ENCODE results near the gene TMTC1. TPM values are rescaled to one million over a fixed set of nuclear protein-coding genes. Genes with fewer than 3 reads are reported as not detected.

The TMTC1 gene
- polyA plus RNA-seq, 1 donor (not counting 4 experiments of a cell fraction or from before 2014, with no cell fraction given): 3.7 TPM

DNA sequence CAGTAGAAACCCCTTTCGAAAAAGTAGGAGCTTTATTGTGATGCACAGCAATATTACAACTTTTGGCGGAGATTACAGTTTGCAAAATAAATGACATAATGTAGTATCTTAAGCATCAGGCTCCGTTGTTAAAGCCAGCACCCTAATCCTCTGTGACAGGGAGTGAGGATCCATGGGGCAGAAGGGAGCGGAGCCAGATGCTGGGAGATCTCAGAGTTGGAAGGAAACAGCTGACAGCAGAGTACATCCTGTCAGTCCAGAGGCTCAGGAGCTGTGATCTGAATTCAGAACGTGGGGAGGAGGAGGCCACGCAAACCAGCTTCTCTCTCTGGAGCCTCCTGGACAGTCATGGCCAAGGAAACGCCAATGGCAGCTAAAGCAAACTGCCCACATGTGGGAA is 55.7 kb downstream of the TMTC1 start:
- dilution Hi-C loops (cut with MboI; ENCODE audit: extremely low pct_ligation_motif_present, low sequenced_read_pairs): no loop called here
- no peak for FAIRE-seq
- H3K79me2 ChIP-seq (ENCODE audit: control insufficient read depth, insufficient read depth, low read length): no peaks in the 10 kb centered on the region
- H3K4me3 ChIP-seq (ENCODE audit: control insufficient read depth in 2 of 3, extremely low read depth in 1 of 3, insufficient read depth in 2 of 3, low read depth in 1 of 3, low read length in 3 of 3): no peak overlapping the region
- no peaks in the 10 kb centered on the region for H4K20me1 ChIP-seq (ENCODE audit: control insufficient read depth, extremely low read depth, insufficient read depth, low read length)
- no peaks in the 10 kb centered on the region for H3K27me3 ChIP-seq (ENCODE audit: control insufficient read depth, extremely low read depth, insufficient read depth, low read length)
- H3K4me1 ChIP-seq (ENCODE audit: control insufficient read depth, extremely low read depth, insufficient read depth, low read length): peaks cover 5% of the 10 kb centered on the region
- no peak overlapping the region for H3K27ac ChIP-seq (ENCODE audit: control insufficient read depth, insufficient read depth, low read length)
- no peaks in the 10 kb centered on the region for H3K36me3 ChIP-seq (ENCODE audit: control insufficient read depth in 2 of 2, extremely low read depth in 1 of 2, insufficient read depth in 2 of 2, low read length in 2 of 2)
- H3K4me2 ChIP-seq (ENCODE audit: control insufficient read depth, extremely low read depth, insufficient read depth, low read depth, low read length): no peak overlapping the region
- no peaks in the 10 kb centered on the region for H3K9me3 ChIP-seq (ENCODE audit: control insufficient read depth, low read depth, low read length)
- H2AFZ ChIP-seq (ENCODE audit: control insufficient read depth, low read length): no peak overlapping the region
- TF ChIP-seq, protein P1, sequence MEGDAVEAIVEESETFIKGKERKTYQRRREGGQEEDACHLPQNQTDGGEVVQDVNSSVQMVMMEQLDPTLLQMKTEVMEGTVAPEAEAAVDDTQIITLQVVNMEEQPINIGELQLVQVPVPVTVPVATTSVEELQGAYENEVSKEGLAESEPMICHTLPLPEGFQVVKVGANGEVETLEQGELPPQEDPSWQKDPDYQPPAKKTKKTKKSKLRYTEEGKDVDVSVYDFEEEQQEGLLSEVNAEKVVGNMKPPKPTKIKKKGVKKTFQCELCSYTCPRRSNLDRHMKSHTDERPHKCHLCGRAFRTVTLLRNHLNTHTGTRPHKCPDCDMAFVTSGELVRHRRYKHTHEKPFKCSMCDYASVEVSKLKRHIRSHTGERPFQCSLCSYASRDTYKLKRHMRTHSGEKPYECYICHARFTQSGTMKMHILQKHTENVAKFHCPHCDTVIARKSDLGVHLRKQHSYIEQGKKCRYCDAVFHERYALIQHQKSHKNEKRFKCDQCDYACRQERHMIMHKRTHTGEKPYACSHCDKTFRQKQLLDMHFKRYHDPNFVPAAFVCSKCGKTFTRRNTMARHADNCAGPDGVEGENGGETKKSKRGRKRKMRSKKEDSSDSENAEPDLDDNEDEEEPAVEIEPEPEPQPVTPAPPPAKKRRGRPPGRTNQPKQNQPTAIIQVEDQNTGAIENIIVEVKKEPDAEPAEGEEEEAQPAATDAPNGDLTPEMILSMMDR (optimal IDR thresholded peaks at IDR 0.05 in 1 of 3, IDR thresholded peaks at IDR 0.05 in 1 of 3, conservative IDR thresholded peaks at IDR 0.05 in 1 of 3; ENCODE audit: extremely low read depth in 1 of 3, insufficient read depth in 2 of 3, low read length in 3 of 3): no peak
- TF ChIP-seq EZH2 (IDR thresholded peaks at IDR 0.05; ENCODE audit: low read length): no peak
- no peak overlapping the region for H3K9ac ChIP-seq (ENCODE audit: control insufficient read depth, extremely low read depth, insufficient read depth, low read length)
- H3K9me1 ChIP-seq (ENCODE audit: control insufficient read depth, extremely low read depth, insufficient read depth, low read length): no peaks in the 10 kb centered on the region
- no peak for DNase-seq (ENCODE audit: low read depth, low spot score)

DNA sequence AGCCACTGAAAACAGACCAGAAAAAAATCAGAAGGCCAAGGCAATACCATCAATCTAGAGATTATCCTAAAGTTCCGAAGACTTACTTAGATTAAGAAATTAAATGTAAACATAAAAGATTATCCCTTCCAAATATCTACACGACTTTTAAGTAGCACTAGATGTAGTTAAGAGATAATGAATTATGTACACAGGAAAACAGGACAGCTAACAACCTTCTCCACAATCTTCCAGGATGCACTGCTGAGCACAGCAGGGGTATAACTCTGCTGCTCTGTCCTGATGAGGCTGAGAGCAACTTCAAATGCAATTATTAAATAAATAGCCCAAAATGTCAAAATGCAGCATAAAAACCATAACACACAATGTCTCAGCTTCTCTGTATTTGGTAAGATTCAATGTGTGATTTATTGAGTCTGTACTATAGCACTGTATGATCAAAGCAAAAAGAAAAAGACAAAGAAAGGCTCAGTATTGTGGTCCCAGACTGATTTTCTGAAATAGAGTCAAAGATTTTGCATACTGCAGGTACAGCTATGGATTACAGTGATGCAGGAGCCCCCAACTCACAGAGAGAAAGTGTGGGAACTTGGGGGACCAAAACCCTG is 56.9 kb downstream of the TMTC1 start:
- TF ChIP-seq, protein P1 (optimal IDR thresholded peaks at IDR 0.05 in 1 of 3, IDR thresholded peaks at IDR 0.05 in 1 of 3, conservative IDR thresholded peaks at IDR 0.05 in 1 of 3; ENCODE audit: extremely low read depth in 1 of 3, insufficient read depth in 2 of 3, low read length in 3 of 3): no peak
- no peak for TF ChIP-seq EZH2 (IDR thresholded peaks at IDR 0.05; ENCODE audit: low read length)
- Histone ChIP-seq H3K27ac (ENCODE audit: control insufficient read depth, insufficient read depth, low read length) (no peak overlapping the region), H3K4me1 (ENCODE audit: control insufficient read depth, extremely low read depth, insufficient read depth, low read length) (no peaks in the 10 kb centered on the region), H3K27me3 (ENCODE audit: control insufficient read depth, extremely low read depth, insufficient read depth, low read length) (no peaks in the 10 kb centered on the region), H4K20me1 (ENCODE audit: control insufficient read depth, extremely low read depth, insufficient read depth, low read length) (no peaks in the 10 kb centered on the region), H3K9me1 (ENCODE audit: control insufficient read depth, extremely low read depth, insufficient read depth, low read length) (no peaks in the 10 kb centered on the region), H3K9ac (ENCODE audit: control insufficient read depth, extremely low read depth, insufficient read depth, low read length) (no peak overlapping the region), H3K79me2 (ENCODE audit: control insufficient read depth, insufficient read depth, low read length) (no peaks in the 10 kb centered on the region), H2AFZ (ENCODE audit: control insufficient read depth, low read length) (no peak overlapping the region), H3K4me2 (ENCODE audit: control insufficient read depth, extremely low read depth, insufficient read depth, low read depth, low read length) (no peak overlapping the region), H3K36me3 (ENCODE audit: control insufficient read depth in 2 of 2, extremely low read depth in 1 of 2, insufficient read depth in 2 of 2, low read length in 2 of 2) (no peaks in the 10 kb centered on the region), H3K9me3 (ENCODE audit: control insufficient read depth, low read depth, low read length) (no peaks in the 10 kb centered on the region), H3K4me3 (ENCODE audit: control insufficient read depth in 2 of 3, extremely low read depth in 1 of 3, insufficient read depth in 2 of 3, low read depth in 1 of 3, low read length in 3 of 3) (no peak overlapping the region)
- no peak for FAIRE-seq
- DNase-seq (ENCODE audit: low read depth, low spot score): no peak
- dilution Hi-C loops (cut with MboI; ENCODE audit: extremely low pct_ligation_motif_present, low sequenced_read_pairs): no loop called here
